AG04449 (cell line): ENCODE results near the gene NUDT4.
"Not testable (repeated sequence)": the region's sequence is repeated elsewhere in the genome, so short reads cannot be mapped to it uniquely, and the experiment has no call there.

ENCODE experiments used
- CTCF ChIA-PET: fragments of 350-600 bp; formaldehyde crosslinking; extraction: SDS; loops from one replicate; lab custom pipeline; 2021; ENCODE audit warnings: antibody characterized with exemption; lab: Yijun Ruan, JAX
- POLR2A ChIA-PET: fragments of 400-600, 350-600 bp; formaldehyde crosslinking; extraction: SDS; loops from one replicate; lab custom pipeline; 2020; ENCODE audit warnings: antibody characterized with exemption, inconsistent platforms; lab: Yijun Ruan, JAX
- DNase-seq: peaks from one replicate; pipeline ENCODE4 v3.0.0-alpha.2; 2010; ENCODE audit warnings: low read depth, low spot score
- H3K4me3 ChIP-seq: 2 replicates; pipeline ENCODE4 v1.5.1; 2011; ENCODE audit warnings: low read depth, mild to moderate bottlenecking, control low read depth, low read length
- TF ChIP-seq, protein P1 (sequence below): IDR thresholded peaks from one replicate; pipeline ENCODE4 v1.5.1; 2011; ENCODE audit warnings: mild to moderate bottlenecking, moderate library complexity, low read length, control low read depth, inconsistent platforms; ENCODE audit not compliant: insufficient read depth; ENCODE audit errors: missing control alignments

Gene NUDT4

DNA sequence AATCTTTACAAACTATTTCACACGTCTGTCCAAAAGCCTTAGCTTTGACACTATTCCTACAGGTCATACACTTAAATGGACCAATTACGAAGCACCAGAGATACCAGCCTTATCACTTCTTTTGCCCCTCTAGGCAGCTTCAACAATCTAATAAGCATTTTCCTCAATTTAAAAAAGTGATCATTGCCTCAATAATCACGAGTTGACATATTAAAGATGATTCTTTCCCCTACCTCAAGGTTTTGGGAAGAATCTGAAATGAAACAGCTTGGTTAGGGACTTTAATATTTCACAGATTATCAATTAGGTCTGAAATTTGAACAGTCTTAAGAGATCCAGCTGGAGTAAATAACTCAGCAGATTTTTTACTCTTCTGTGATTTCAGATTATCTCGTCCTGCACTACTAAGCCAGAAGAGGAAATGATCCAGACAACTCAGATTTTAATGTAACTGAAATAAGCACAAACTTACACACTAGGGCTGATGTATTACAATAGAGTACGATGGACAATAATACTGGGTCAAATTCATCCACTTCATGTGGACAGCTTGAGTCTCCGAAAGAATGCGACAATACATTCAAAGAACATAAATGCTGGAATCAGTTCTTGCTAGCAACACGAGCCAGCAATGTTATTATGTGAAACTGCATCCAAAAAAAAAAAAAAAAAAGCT, 48.1 kb downstream of the NUDT4 start:
- no peak overlapping the region for H3K4me3 ChIP-seq
- TF ChIP-seq, protein P1, sequence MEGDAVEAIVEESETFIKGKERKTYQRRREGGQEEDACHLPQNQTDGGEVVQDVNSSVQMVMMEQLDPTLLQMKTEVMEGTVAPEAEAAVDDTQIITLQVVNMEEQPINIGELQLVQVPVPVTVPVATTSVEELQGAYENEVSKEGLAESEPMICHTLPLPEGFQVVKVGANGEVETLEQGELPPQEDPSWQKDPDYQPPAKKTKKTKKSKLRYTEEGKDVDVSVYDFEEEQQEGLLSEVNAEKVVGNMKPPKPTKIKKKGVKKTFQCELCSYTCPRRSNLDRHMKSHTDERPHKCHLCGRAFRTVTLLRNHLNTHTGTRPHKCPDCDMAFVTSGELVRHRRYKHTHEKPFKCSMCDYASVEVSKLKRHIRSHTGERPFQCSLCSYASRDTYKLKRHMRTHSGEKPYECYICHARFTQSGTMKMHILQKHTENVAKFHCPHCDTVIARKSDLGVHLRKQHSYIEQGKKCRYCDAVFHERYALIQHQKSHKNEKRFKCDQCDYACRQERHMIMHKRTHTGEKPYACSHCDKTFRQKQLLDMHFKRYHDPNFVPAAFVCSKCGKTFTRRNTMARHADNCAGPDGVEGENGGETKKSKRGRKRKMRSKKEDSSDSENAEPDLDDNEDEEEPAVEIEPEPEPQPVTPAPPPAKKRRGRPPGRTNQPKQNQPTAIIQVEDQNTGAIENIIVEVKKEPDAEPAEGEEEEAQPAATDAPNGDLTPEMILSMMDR = no peak
- DNase-seq = no peak
- POLR2A ChIA-PET = no interaction called here
- CTCF ChIA-PET = interaction anchor here (0.6 to 1.7 kb wide), 8 partner anchors 9 to 675 kb away, joined by 3 to 7 read pairs (median 3); no protein-coding TSS in a partner anchor

DNA sequence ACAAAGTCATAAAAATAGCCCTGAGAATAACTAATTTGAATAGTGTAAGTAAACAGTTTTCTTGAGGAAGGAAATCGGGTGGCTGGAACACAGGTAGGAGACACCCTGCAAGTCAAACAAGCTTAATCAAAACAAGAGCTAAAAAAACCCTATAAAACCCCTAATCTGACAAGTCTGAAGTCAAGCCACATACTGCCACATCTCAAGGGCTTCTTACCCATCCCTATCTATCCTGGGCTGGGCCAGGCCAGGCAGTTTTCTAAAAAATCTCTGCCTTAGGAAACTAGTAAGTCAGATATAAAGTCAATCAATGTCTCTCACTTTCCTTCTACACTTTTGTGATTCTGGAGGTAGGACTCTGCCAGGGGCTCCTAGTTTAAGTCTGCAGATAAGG, 48.7 kb downstream of the NUDT4 start:
- H3K4me3 ChIP-seq = no peak overlapping the region
- ChIA-PET POLR2A (no interaction called here), CTCF (interaction anchor here (0.6 to 1.7 kb wide), 7 partner anchors 8 to 439 kb away, joined by 3 to 7 read pairs (median 3); no protein-coding TSS in a partner anchor)

DNA sequence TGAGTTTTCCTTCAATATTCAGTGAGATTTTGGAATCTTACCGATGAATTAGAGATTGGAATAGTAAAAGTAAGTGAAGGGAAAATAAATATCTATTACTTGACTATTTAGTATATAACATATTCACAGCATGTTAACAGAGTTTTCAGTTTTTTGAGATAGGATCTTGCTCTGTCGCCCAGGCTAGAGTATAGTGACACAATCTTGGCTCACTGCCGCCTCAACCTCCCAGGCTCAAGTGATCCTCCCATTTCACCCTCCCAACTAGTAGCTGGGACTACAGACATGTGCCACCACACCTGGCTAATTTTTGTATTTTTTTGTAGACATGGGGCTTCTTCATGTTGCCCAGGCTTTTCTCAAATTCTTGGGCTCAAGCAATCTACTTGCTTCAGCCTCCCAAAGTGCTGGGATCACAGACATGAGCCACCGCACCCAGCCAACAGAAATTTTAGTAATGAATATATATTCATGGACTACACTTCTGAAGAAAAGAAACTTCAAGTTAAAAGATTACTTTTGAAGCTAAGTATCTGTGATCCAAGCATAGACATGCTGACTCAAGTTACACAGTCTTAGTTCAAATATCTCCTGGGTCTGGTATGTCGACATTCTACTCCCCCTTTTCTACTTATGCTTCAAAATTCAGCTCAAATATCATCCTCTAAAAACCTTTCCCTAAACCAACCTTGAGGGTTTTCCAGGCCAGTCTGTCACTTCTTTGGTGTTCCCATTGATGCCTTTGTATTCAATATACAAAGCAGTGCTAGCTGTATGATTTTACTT, 50.2 kb downstream of the NUDT4 start:
- TF ChIP-seq, protein P1 = no peak
- ChIA-PET POLR2A (no interaction called here), CTCF (interaction anchor here (0.6 to 6.4 kb wide), 7 partner anchors 8 to 674 kb away, joined by 3 to 63 read pairs (median 3); no protein-coding TSS in a partner anchor)
- no peak for DNase-seq
- H3K4me3 ChIP-seq = no peak overlapping the region

More for the DNA sequence above, 48.7 kb downstream of the NUDT4 start:
- TF ChIP-seq, protein P1 = no peak
- no peak for DNase-seq

DNA sequence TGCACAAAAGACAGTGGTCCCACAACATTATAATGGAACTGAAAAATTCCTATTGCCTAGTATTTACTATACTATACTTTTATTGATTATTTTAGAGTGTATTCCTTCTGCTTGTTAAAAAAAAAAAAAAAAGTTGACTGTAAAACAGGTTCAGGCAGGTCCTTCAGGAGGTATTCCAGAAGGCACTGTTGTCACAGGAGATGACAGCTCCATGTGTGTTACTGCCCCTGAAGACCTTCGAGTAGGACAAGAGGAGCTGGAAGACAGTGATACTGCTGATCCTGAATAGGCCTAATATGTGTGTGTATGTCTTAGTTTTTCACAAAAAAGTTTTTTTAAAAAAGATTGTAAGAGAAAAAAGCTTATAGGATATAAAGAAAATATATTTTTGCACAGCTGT, 51.7 kb downstream of the NUDT4 start:
- no peak overlapping the region for H3K4me3 ChIP-seq
- TF ChIP-seq, protein P1 = no peak
- DNase-seq = no peak
- ChIA-PET CTCF (interaction anchor here (0.9 to 6.4 kb wide), 3 partner anchors 9 to 672 kb away, joined by 3 to 63 read pairs (median 3); no protein-coding TSS in a partner anchor), POLR2A (interaction anchor here (0.9 kb wide), 1 partner anchor 9 kb away, joined by 3 read pairs; no protein-coding TSS in a partner anchor)

DNA sequence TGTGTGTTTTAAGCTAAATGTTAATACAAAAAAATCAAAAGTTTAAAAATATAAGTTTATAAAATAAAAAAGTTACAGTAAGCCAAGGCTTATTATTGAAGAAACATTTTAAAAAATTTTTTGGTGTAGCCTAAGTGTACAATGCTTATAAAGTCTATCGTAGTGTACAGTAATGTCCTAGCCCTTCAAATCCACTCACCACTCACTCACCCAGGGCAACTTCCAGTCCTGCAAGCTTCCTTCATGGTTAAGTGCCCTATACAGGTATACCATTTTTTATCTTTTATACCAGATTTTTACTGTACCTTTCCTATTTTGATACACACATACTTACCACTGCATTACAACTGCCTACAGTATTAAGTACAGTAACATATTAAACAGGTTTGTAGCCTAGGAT, 52.1 kb downstream of the NUDT4 start:
- H3K4me3 ChIP-seq = no peak overlapping the region
- TF ChIP-seq, protein P1 = no peak
- no peak for DNase-seq
- CTCF ChIA-PET = interaction anchor here (0.9 to 6.4 kb wide), 3 partner anchors 10 to 672 kb away, joined by 3 to 63 read pairs (median 3); no protein-coding TSS in a partner anchor
- POLR2A ChIA-PET = interaction anchor here (0.9 kb wide), 1 partner anchor 10 kb away, joined by 3 read pairs; no protein-coding TSS in a partner anchor

DNA sequence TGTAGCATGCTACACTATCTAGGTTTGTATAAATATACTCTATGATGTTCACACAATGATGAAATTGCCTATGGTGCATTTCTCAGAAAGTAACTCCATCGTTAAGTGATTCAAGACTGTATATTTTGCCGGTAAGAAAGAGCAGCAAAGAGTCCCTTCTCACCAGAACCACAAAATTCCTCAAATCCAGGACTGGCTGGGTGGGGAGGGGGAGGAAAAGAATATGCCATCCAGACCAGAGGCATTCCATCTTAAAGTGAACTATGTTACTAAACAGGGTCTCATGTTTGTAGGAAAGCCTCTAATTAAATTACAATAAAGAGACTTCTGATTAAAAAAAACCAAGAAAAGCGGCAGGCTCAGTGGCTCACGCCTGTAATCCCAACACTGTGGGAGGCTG, 52.6 kb downstream of the NUDT4 start:
- DNase-seq = no peak
- no peak overlapping the region for H3K4me3 ChIP-seq
- CTCF ChIA-PET = interaction anchor here (0.9 to 6.4 kb wide), 3 partner anchors 10 to 672 kb away, joined by 3 to 63 read pairs (median 3); no protein-coding TSS in a partner anchor
- POLR2A ChIA-PET = no interaction called here
- TF ChIP-seq, protein P1 = no peak

DNA sequence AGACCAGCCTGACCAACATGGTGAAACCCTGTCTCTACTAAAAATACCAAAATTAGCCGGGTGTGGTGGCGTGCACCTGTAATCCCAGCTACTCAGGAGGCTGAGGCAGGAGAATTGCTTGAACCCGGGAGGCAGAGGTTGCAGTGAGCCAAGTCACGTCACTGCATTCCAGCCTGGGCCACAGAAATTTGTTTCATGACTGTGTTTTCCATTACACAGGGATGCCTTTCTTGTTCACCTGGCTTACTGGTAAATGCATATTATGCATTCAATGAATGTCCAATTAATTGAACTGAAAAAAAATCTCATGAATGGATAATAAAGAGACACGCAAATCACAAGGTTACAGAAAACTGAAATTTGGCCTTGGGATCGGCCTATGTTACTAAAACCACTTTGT, 54.3 kb downstream of the NUDT4 start:
- CTCF ChIA-PET = interaction anchor here (6.4 kb wide), 1 partner anchor 12 kb away, joined by 63 read pairs; no protein-coding TSS in a partner anchor
- POLR2A ChIA-PET, DNase-seq: not testable (repeated sequence)

More for the DNA sequence above, 54.3 kb downstream of the NUDT4 start:
- not testable (repeated sequence) for H3K4me3 ChIP-seq
